ENCODE results near the gene MAPK6. TPM values are rescaled to one million over a fixed set of nuclear protein-coding genes. Genes with fewer than 3 reads are reported as not detected.

The MAPK6 gene
- total RNA-seq, 4 donors from 2014 or later, result 48.8 to 73.1 (median 54.5) TPM

- intact Hi-C loops (cut with DNase I; ENCODE audit: low total_unique reads), result no loop called here
- 55 to 58% methylated on average over 10 of the region's 10 CpGs for whole genome bisulfite sequencing, 2 donors
- peak in 1 of 2 donors; percentile 64 for DNase-seq (ENCODE audit: low spot score in 2 of 2)
- no peak overlapping the region for H3K4me3 ChIP-seq (ENCODE audit: low read depth, poor library complexity, severe bottlenecking)
- TF ChIP-seq POLR2A (IDR thresholded peaks at IDR 0.05), result no peak
- TF ChIP-seq CTCF (IDR thresholded peaks at IDR 0.05), result no peak
Measured at GRCh38 chr15:52071570-52071969, 52.6 kb downstream of the MAPK6 start.

GRCh38 chr15:52076889-52077781 is 58.1 kb downstream of the MAPK6 start:
- WGBS, 2 donors, result 58 to 60% methylated on average over 11 of the region's 11 CpGs
- TF ChIP-seq POLR2A (IDR thresholded peaks at IDR 0.05) (no peak), CTCF (IDR thresholded peaks at IDR 0.05) (no peak)
- intact Hi-C loops (cut with DNase I; ENCODE audit: low total_unique reads), result no loop called here
- no peak for DNase-seq (ENCODE audit: low spot score in 2 of 2)
- H3K4me3 ChIP-seq (ENCODE audit: low read depth, poor library complexity, severe bottlenecking), result no peak overlapping the region

GRCh38 chr15:52078197-52078875 is 59.3 kb downstream of the MAPK6 start:
- WGBS, 2 donors, result 77 to 81% methylated on average over 10 of the region's 10 CpGs
- TF ChIP-seq POLR2A (IDR thresholded peaks at IDR 0.05), result no peak
- intact Hi-C loops (cut with DNase I; ENCODE audit: low total_unique reads), result no loop called here
- no peak for DNase-seq (ENCODE audit: low spot score in 2 of 2)
- H3K4me3 ChIP-seq (ENCODE audit: low read depth, poor library complexity, severe bottlenecking), result no peak overlapping the region

GRCh38 chr15:52078876-52079700 is 60.1 kb downstream of the MAPK6 start:
- H3K4me3 ChIP-seq (ENCODE audit: low read depth, poor library complexity, severe bottlenecking), result no peak overlapping the region
- intact Hi-C loops (cut with DNase I; ENCODE audit: low total_unique reads), result no loop called here

GRCh38 chr15:52080031-52080430 is 61.0 kb downstream of the MAPK6 start:
- 73 to 74% methylated on average over 5 of the region's 5 CpGs for WGBS, 2 donors
- H3K4me3 ChIP-seq (ENCODE audit: low read depth, poor library complexity, severe bottlenecking), result no peak overlapping the region

More at GRCh38 chr15:52078876-52079700, 60.1 kb downstream of the MAPK6 start:
- peak in 1 of 3 donors; percentile 23 for TF ChIP-seq CTCF (IDR thresholded peaks at IDR 0.05)
- TF ChIP-seq POLR2A (IDR thresholded peaks at IDR 0.05), result no peak
- 60 to 64% methylated on average over 13 of the region's 13 CpGs for WGBS, 2 donors
- peak; percentile 67 to 94 for DNase-seq (ENCODE audit: low spot score in 2 of 2)

More at GRCh38 chr15:52080031-52080430, 61.0 kb downstream of the MAPK6 start:
- TF ChIP-seq POLR2A (IDR thresholded peaks at IDR 0.05) (no peak), CTCF (IDR thresholded peaks at IDR 0.05) (no peak)
- intact Hi-C loops (cut with DNase I; ENCODE audit: low total_unique reads), result no loop called here
- DNase-seq (ENCODE audit: low spot score in 2 of 2), result no peak

Measured in lower leg skin (tissue), 4 donors.